HepG2 (cell line): ENCODE results near the gene CPPED1. TPM values are rescaled to one million over a fixed set of nuclear protein-coding genes. Genes with fewer than 3 reads are reported as not detected.
A peak's percentile ranks its signal among the peaks of the same experiment; 100 is the strongest.

Experiments
- CREM ChIP-seq, 2 experiments: sonication (generic) in 1 of 2; formaldehyde crosslinking in 1 of 2; IDR thresholded peaks; 2 replicates each; pipeline versions ENCODE4 v1.4.0 to v1.6.1; 2016 to 2020; ENCODE audit warnings: antibody characterized with exemption in 1 of 2, mild to moderate bottlenecking in 1 of 2, missing genetic modification reagents in 1 of 2
- DNMT3B ChIP-seq: conservative IDR thresholded peaks from 2 replicates; pipeline ENCODE4 v1.6.1; 2016; ENCODE audit warnings: missing biosample characterization, control low read depth
- ETV5 ChIP-seq: IDR thresholded peaks from 2 replicates; pipeline ENCODE4 v1.6.1; 2018; ENCODE audit warnings: missing biosample characterization, missing genetic modification reagents, inconsistent platforms, borderline replicate concordance
- FOXK2 ChIP-seq: fragments of 450-650 bp; IDR thresholded peaks from 2 replicates; pipeline ENCODE4 v1.6.1; 2016
- HOXA7 ChIP-seq: sonication (generic); formaldehyde crosslinking; IDR thresholded peaks from 2 replicates; pipeline ENCODE4 v1.8.1; 2022; ENCODE audit warnings: mild to moderate bottlenecking, missing genetic modification reagents, moderate library complexity
- IRF2 ChIP-seq: IDR thresholded peaks from 2 replicates; pipeline ENCODE4 v1.6.1; 2018; ENCODE audit warnings: missing genetic modification reagents, missing compliant biosample characterization
- JARID2 ChIP-seq: sonication (generic); formaldehyde crosslinking; IDR thresholded peaks from 2 replicates; pipeline ENCODE4 v1.8.1; 2023; ENCODE audit warnings: missing genetic modification reagents, inconsistent platforms; ENCODE audit not compliant: insufficient replicate concordance
- NFRKB ChIP-seq: fragments of 450-650 bp; IDR thresholded peaks from 2 replicates; pipeline ENCODE4 v1.6.1; 2017
- PAF1 ChIP-seq: IDR thresholded peaks from 2 replicates; pipeline ENCODE4 v1.6.1; 2016; ENCODE audit warnings: missing genetic modification reagents, missing compliant biosample characterization
- PTBP1 ChIP-seq: fragments of 200-400 bp; formaldehyde crosslinking; IDR thresholded peaks from 2 replicates; pipeline ENCODE4 v1.6.1; 2018; ENCODE audit warnings: low read length, low read depth; ENCODE audit not compliant: poor library complexity, severe bottlenecking
- RAD21 ChIP-seq: fragments of 450-650 bp; formaldehyde crosslinking; IDR thresholded peaks from 2 replicates; pipeline ENCODE4 v1.5.0; 2020; ENCODE audit warnings: mild to moderate bottlenecking
- SIN3B ChIP-seq: fragments of 150-350 bp; IDR thresholded peaks from 2 replicates; pipeline ENCODE4 v1.6.1; 2014; ENCODE audit warnings: low read length
- SKI ChIP-seq: fragments of 450-650 bp; IDR thresholded peaks from one replicate; pipeline ENCODE4 v1.6.1; 2018; ENCODE audit warnings: mild to moderate bottlenecking; ENCODE audit not compliant: partially characterized antibody
- SP140L ChIP-seq: sonication (generic); formaldehyde crosslinking; IDR thresholded peaks from 2 replicates; pipeline ENCODE4 v1.4.0; 2020; ENCODE audit warnings: missing genetic modification reagents, borderline replicate concordance
- YY1 ChIP-seq: IDR thresholded peaks from 2 replicates; pipeline ENCODE4 v1.6.1; 2011; ENCODE audit warnings: low read length, low read depth, moderate library complexity, mild to moderate bottlenecking; ENCODE audit not compliant: insufficient read depth, insufficient replicate concordance
- ZNF143 ChIP-seq: sonication (generic); formaldehyde crosslinking; IDR thresholded peaks from 2 replicates; pipeline ENCODE4 v1.4.0; 2020; ENCODE audit warnings: missing genetic modification reagents
- ZNF326 ChIP-seq: sonication (generic); formaldehyde crosslinking; IDR thresholded peaks from 2 replicates; pipeline ENCODE4 v1.4.0; 2020; ENCODE audit warnings: missing genetic modification reagents, borderline replicate concordance
- ZNF850 ChIP-seq: sonication (generic); formaldehyde crosslinking; conservative IDR thresholded peaks from 2 replicates; pipeline ENCODE4 v1.9.0; 2021; ENCODE audit warnings: mild to moderate bottlenecking, missing genetic modification reagents
- polyA plus RNA-seq, 8 experiments: library from polyadenylated mRNA; depleted of rRNA in 3 of 8; stranded (reverse) in 7 of 8; unstranded in 1 of 8; fragments of >200 nt; fragmentation: Illumina TruSeq in 4 of 8; extraction: Trizol in 4 of 8; gene quantifications; 2 replicates each; pipeline versions ENCODE4 v1.2.1 to v1.2.3, GENCODE V29; 2011 to 2016; ENCODE audit warnings: low read depth in 4 of 8, missing spikeins in 1 of 8, mixed read lengths in 1 of 8; ENCODE audit not compliant: insufficient read depth in 1 of 8
- total RNA-seq, 5 experiments: library from RNA; depleted of rRNA; stranded (reverse); fragments of >200 nt; fragmentation: Illumina TruSeq; extraction: Trizol; gene quantifications; 2 replicates each; pipeline ENCODE4 v1.2.3, GENCODE V29; 2016; ENCODE audit warnings: low read depth in 1 of 5
- TF ChIP-seq, protein P1 (sequence below): sonication (generic); formaldehyde crosslinking; IDR thresholded peaks from 2 replicates; pipeline ENCODE4 v1.5.1; 2020; ENCODE audit warnings: missing genetic modification reagents, mild to moderate bottlenecking, borderline replicate concordance
- TF ChIP-seq, protein P2 (sequence below): IDR thresholded peaks from 2 replicates; pipeline ENCODE4 v1.6.1; 2016; ENCODE audit warnings: low read depth
- TF ChIP-seq, protein P3 (sequence below): IDR thresholded peaks from 2 replicates; pipeline ENCODE4 v1.6.1; 2012; ENCODE audit warnings: low read length, improper control_type of control experiment

CPPED1 gene
- total and polyA plus RNA-seq, 2 of the 13 experiments (the other 11 are each of a cell fraction or from before 2014, with no cell fraction given): 66.6 to 71.3 TPM

DNA sequence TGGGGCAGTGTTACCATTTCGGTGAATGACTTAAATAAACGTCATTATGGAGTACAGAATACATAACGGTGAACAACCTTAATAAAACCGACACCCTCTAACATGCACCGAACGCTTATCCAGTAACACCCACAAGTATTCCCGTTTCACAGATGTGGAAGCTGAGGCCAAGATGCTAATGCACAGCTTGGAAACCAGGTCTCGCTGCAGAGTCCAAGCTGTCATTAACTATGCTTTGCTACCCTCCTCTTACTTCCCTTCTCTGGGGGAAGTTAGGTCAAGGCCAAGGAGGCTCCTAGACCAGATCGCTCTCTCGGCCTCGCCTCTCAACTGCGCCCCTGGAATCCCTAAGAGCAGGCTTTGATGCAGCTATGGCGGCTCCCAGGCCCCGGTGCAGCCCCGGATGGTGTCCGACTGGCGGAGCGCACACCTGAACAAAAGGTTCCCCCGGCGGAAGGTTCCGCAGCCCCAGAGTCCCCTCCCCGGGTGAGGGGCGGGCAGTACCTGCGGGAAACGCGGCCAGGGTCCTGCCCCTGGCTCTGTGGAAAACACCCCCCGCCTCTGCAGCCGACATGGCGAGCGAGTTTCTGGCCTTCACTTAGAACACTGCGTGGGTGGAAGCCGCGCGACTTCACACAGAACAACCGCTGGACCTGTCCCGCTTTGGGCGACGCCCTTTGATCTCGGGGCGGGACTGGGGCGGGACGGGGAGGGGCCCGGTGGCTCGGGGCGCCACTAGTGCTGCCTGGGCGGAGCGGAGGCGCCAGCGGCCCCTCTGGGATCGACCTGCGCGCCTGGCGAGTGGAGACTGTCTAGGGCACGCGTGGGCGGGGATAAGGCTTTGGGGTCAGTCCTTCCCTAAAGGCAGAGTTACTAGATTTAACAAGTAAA lies at the start of gene CPPED1 (continued):
- TF ChIP-seq JARID2 (CRISPR knock-in tag) (peak; percentile 95), IRF2 (peak; percentile 98), FOXK2 (0 out of 2 replicates have a peak, but pooled peaks have one; percentile 7), ZNF850 (CRISPR knock-in tag) (0 out of 2 replicates have a peak, but pooled peaks have one; percentile 84), PAF1 (CRISPR knock-in tag) (no peak), ETV5 (peak; percentile 55), SKI (peak; percentile 84), PTBP1 (peak; percentile 98), NFRKB (peak; percentile 79), DNMT3B (peak; percentile 95; the same call in 1 of the 2 replicates), YY1 (peak; percentile 99), SP140L (peak; percentile 92; the same call in 1 of the 2 replicates), HOXA7 (CRISPR knock-in tag) (no peak), SIN3B (peak; percentile 92), RAD21 (peak; percentile 78), CREM (IDR thresholded peaks at IDR 0.05) (peak; percentile 71), CREM (CRISPR knock-in tag; IDR thresholded peaks at IDR 0.05) (peak; percentile 45), ZNF143 (CRISPR knock-in tag) (peak; percentile 69; the same call in 1 of the 2 replicates), ZNF326 (CRISPR knock-in tag) (no peak; the same call in 1 of the 2 replicates)
- TF ChIP-seq, protein P1, sequence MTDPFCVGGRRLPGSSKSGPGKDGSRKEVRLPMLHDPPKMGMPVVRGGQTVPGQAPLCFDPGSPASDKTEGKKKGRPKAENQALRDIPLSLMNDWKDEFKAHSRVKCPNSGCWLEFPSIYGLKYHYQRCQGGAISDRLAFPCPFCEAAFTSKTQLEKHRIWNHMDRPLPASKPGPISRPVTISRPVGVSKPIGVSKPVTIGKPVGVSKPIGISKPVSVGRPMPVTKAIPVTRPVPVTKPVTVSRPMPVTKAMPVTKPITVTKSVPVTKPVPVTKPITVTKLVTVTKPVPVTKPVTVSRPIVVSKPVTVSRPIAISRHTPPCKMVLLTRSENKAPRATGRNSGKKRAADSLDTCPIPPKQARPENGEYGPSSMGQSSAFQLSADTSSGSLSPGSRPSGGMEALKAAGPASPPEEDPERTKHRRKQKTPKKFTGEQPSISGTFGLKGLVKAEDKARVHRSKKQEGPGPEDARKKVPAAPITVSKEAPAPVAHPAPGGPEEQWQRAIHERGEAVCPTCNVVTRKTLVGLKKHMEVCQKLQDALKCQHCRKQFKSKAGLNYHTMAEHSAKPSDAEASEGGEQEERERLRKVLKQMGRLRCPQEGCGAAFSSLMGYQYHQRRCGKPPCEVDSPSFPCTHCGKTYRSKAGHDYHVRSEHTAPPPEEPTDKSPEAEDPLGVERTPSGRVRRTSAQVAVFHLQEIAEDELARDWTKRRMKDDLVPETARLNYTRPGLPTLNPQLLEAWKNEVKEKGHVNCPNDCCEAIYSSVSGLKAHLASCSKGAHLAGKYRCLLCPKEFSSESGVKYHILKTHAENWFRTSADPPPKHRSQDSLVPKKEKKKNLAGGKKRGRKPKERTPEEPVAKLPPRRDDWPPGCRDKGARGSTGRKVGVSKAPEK (CRISPR knock-in tag): peak; percentile 97
- TF ChIP-seq, protein P2, sequence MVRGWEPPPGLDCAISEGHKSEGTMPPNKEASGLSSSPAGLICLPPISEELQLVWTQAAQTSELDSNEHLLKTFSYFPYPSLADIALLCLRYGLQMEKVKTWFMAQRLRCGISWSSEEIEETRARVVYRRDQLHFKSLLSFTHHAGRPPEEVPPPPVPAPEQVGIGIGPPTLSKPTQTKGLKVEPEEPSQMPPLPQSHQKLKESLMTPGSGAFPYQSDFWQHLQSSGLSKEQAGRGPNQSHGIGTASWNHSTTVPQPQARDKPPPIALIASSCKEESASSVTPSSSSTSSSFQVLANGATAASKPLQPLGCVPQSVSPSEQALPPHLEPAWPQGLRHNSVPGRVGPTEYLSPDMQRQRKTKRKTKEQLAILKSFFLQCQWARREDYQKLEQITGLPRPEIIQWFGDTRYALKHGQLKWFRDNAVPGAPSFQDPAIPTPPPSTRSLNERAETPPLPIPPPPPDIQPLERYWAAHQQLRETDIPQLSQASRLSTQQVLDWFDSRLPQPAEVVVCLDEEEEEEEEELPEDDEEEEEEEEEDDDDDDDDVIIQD: peak; percentile 54
- TF ChIP-seq, protein P3, sequence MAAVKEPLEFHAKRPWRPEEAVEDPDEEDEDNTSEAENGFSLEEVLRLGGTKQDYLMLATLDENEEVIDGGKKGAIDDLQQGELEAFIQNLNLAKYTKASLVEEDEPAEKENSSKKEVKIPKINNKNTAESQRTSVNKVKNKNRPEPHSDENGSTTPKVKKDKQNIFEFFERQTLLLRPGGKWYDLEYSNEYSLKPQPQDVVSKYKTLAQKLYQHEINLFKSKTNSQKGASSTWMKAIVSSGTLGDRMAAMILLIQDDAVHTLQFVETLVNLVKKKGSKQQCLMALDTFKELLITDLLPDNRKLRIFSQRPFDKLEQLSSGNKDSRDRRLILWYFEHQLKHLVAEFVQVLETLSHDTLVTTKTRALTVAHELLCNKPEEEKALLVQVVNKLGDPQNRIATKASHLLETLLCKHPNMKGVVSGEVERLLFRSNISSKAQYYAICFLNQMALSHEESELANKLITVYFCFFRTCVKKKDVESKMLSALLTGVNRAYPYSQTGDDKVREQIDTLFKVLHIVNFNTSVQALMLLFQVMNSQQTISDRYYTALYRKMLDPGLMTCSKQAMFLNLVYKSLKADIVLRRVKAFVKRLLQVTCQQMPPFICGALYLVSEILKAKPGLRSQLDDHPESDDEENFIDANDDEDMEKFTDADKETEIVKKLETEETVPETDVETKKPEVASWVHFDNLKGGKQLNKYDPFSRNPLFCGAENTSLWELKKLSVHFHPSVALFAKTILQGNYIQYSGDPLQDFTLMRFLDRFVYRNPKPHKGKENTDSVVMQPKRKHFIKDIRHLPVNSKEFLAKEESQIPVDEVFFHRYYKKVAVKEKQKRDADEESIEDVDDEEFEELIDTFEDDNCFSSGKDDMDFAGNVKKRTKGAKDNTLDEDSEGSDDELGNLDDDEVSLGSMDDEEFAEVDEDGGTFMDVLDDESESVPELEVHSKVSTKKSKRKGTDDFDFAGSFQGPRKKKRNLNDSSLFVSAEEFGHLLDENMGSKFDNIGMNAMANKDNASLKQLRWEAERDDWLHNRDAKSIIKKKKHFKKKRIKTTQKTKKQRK: no peak
